Astrocyte of the cerebellum (primary cell): ENCODE data around the gene ELL.

Experiments used
- DNase-seq: peaks from one replicate; pipeline ENCODE4 v3.0.0-alpha.2; 2011; ENCODE audit warnings: low read depth
- H3K4me3 ChIP-seq: 2 replicates; pipeline ENCODE4 v1.5.1; 2011; ENCODE audit warnings: mild to moderate bottlenecking, low read depth, low read length, moderate library complexity
- CTCF ChIP-seq: IDR thresholded peaks from 2 replicates; pipeline ENCODE4 v1.5.1; 2012; ENCODE audit warnings: low read length, low read depth, moderate library complexity, mild to moderate bottlenecking; ENCODE audit errors: missing control alignments
- in situ Hi-C: cut with HindIII; loops from 2 replicates; pipeline ENCODE4 v1.10.0; 2017; ENCODE audit warnings: low sequenced_read_pairs

Gene ELL

DNA sequence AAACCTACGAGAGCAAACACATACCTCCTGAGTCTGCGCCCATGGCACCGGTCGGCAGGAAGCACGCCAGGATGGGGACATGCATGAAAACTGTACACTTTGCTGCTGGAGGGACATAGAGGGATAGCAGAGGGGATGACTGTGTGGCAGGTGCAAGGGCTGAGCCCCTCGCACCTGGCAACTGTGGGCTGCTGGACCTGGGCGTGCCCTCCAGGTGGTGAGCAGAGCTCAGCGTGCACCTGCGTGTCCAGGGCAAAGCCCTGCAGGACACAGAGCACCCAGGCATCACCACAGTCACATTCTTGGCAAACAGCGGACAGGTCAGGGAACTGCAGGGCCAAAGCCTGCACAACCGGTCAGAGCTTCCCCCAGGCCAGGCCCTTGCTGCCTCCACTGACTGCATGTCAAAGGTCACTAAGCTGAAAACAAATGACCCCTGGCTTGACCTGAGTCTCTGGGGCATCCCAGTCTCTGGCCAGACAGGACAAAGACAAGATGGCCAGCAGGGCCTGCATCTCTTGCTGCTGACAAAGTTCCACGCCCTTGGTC, 75.0 kb downstream of the ELL start:
- in situ Hi-C loops, result no loop called here
- no peak for DNase-seq

GRCh38 chr19:18446145-18446810, 75.6 kb downstream of the ELL start:
- H3K4me3 ChIP-seq, result no peak overlapping the region
- TF ChIP-seq CTCF, result no peak
- no peak for DNase-seq
- in situ Hi-C loops, result no loop called here

More for the DNA sequence above, 75.0 kb downstream of the ELL start:
- H3K4me3 ChIP-seq, result no peak overlapping the region
- no peak for TF ChIP-seq CTCF

DNA sequence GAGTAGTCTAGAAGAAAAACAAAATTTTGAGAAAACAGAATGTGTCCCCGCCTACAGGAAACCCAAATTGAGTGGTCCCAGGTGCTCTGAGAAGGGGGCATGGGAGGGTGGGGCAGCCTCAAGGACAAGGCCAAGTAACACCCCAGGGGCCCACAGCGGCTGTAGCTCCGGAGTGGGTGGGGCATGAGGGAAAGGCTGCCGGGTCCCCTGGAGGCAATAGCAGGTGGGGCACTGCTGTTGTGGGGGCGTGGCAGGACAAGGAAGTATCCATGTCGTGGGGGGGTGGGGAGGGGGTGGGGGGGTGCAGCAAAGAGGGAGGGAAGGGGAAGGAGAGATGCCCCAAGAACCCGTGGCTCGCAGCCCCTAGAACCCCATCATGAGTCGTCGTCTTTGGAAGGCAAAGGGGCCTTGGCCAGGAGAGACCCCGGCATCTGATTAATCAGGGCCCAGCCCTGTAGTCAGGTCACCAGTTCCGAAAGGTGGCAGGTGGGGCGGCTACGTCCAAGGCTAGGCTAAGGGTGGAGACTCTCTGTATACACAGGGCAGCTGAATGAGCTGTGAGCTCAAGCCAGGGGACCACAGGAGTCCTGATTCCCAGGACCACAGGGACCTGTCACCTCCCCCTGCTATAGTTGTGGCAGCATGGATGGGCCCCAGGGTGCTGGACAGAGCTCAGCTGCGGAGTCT, 76.5 kb downstream of the ELL start:
- in situ Hi-C loops, result no loop called here
- no peak overlapping the region for H3K4me3 ChIP-seq
- no peak for TF ChIP-seq CTCF
- no peak for DNase-seq

DNA sequence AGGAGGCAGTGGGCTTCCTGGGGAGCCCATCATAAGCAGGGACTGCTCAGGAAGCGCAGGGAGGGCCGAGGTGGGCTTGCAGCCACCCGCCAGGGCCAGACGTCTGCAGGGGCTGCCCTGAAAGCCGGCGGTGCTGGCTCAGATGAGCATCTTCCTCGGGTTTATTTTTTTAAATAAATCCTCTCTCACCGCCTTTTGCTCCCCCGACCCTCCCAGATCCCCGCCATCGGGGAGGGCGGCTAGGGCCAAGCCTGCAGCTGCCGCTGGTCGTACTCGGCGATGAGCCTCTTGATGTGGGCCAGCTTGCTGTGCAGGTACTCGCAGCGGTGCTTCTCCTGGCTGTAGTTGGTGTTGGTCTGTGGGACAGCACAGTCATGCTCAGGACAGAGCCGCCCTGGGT, 77.4 kb downstream of the ELL start:
- no peak for TF ChIP-seq CTCF
- H3K4me3 ChIP-seq, result no peak overlapping the region
- in situ Hi-C loops, result no loop called here
- no peak for DNase-seq

GRCh38 chr19:18443831-18444230, 78.0 kb downstream of the ELL start:
- no peak overlapping the region for H3K4me3 ChIP-seq
- in situ Hi-C loops, result no loop called here
- no peak for TF ChIP-seq CTCF
- no peak for DNase-seq

DNA sequence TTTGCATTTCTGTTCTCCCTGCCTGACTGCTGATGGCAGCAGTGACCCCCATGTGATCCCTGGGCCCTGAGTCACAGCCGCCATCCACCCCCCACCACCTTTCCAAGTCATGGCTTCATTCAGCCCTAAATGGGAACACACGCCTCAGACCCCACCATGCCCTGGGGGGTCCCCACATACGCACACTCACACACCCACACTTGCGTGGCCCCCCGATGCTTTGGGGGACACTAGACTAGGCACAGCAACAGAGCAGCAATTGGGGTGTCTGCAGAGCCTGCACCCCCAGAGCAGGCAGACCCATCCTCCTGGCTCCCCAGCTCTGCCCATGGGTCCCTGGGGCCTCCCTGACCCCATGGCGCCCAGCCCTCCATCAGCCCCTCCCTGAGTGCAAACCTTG, 78.5 kb downstream of the ELL start:
- TF ChIP-seq CTCF, result no peak
- H3K4me3 ChIP-seq, result no peak overlapping the region
- DNase-seq, result no peak
- in situ Hi-C loops, result no loop called here
